ENCODE measurements around the gene ACIN1. TPM values are rescaled to one million over a fixed set of nuclear protein-coding genes. Genes with fewer than 3 reads are reported as not detected.

Gene ACIN1
- total and polyA plus RNA-seq, 10 of the 15 experiments (the other 5 are each of a cell fraction or from before 2014, with no cell fraction given), result 4.3 to 148 (median 93.4) TPM

- TF ChIP-seq ZBTB40 (IDR thresholded peaks at IDR 0.05; ENCODE audit: borderline replicate concordance) (no peak), ZNF207 (IDR thresholded peaks at IDR 0.05; ENCODE audit: borderline replicate concordance) (no peak), MXI1 (IDR thresholded peaks at IDR 0.05; ENCODE audit: low read depth, low read length) (peak; percentile 76), SMAD5 (IDR thresholded peaks at IDR 0.05; ENCODE audit: low read depth) (no peak), HCFC1 (IDR thresholded peaks at IDR 0.05; ENCODE audit: low read length) (no peak), PBX3 (IDR thresholded peaks at IDR 0.05; ENCODE audit: insufficient replicate concordance, low read depth, low read length) (no peak), DPF2 (IDR thresholded peaks at IDR 0.05) (0 out of 2 replicates have a peak, but pooled peaks have one; percentile 63), BMI1 (IDR thresholded peaks at IDR 0.05; ENCODE audit: borderline replicate concordance) (no peak), RB1 (IDR thresholded peaks at IDR 0.05; ENCODE audit: borderline replicate concordance) (peak; percentile 69; the same call in 1 of the 2 replicates), POLR2AphosphoS5 (IDR thresholded peaks at IDR 0.05; ENCODE audit: low read length) (peak; percentile 46), SMARCA5 (IDR thresholded peaks at IDR 0.05) (0 out of 2 replicates have a peak, but pooled peaks have one; percentile 54), EP300 (IDR thresholded peaks at IDR 0.05; ENCODE audit: borderline replicate concordance in 1 of 2, control insufficient read depth in 1 of 2, low read depth in 2 of 2, low read length in 2 of 2) (no peak), CREM (IDR thresholded peaks at IDR 0.05; ENCODE audit: low read depth) (no peak), EZH2 (IDR thresholded peaks at IDR 0.05; ENCODE audit: borderline replicate concordance, control insufficient read depth, low read depth, low read length) (no peak), CEBPB (IDR thresholded peaks at IDR 0.05; ENCODE audit: borderline replicate concordance in 1 of 2, low read depth in 2 of 2, low read length in 2 of 2) (no peak), ELK1 (IDR thresholded peaks at IDR 0.05; ENCODE audit: low read depth, low read length) (no peak), ZBTB33 (IDR thresholded peaks at IDR 0.05) (no peak), ETV6 (conservative IDR thresholded peaks at IDR 0.05 in 1 of 2, IDR thresholded peaks at IDR 0.05 in 1 of 2; ENCODE audit: borderline replicate concordance in 1 of 2, low read depth in 1 of 2) (no peak)
Measured at GRCh38 chr14:23009939-23010726, 84.8 kb downstream of the ACIN1 start, which contains the start of gene C14orf93 (continued).

Measured in GM12878 (cell line).